Stimulated activated CD4-positive, alpha-beta T cell treated with anti-CD3 and anti-CD28 coated beads, Interleukin-1b, Interleukin-23, amount 100 ng/mL, for 24 hours (primary cell): ENCODE data around the gene LKAAEAR1.

ENCODE experiments used
- DNase-seq, 4 experiments: peaks; one replicate each; pipeline ENCODE4 v3.0.0-alpha.2; 2020; ENCODE audit warnings: low read depth in 4 of 4, low spot score in 1 of 4

Gene LKAAEAR1

DNA sequence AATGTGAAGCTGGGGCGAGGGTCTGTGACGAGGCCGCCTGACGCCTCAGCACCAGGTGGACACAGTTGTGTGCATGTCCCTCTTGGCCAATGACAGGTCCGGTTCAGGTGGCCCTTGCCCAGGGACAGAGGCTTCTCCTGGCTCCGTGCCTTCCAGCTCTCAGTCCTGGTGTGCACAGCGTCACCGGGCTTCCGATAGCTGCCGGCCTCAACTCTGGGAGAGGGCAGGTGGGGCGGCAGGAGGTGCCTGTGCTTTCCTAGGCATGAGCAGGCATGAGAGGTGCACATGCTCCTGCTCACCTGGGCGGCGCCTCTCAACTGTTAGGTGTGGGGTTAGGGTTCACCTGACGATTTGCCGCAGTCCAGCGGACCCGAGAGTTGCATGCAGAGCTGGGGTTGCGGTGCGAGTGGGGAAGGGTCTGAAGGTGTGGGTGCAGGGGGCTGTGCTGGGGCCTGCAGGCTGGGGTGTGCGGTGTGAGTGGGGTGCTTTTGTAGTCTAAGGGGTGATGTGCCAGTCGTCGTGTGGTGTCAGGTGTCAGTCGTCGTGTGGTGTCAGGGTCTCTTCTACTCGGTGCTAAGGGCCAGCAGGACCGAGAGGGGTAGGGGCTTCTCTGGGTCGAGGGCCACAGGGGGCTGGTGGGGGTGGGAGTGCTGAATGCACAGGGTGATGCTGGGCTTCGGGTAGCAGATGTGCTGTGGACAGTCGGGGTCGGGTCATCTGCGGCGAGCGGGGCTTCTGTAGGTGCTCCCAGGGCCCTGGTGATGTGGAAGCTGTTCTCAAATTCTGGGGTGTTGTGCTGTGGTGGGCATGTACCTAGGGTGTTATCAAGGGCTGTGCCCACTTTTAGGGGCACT lies 31.0 kb downstream of the LKAAEAR1 start:
- DNase-seq = no peak

DNA sequence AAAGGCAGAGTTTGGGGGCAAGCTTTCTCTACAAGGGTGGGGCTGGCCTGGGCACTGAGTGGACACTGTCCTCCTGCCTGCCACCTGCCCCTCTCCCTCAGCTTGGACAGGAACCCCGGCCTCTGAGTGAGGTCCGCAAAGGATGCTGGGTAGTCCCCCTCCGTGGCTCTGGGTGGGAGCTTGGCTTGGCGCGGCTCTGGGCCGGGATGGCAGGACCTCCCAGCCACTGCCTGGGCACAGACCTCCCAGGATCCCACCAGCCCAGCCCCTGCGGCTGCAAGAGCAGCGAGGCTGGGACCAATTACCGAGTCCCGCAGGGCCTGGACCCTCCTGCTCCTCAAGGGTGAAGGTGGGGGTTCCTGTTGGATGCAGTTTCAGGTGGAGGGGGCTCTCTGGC lies 31.9 kb downstream of the LKAAEAR1 start:
- no peak for DNase-seq

DNA sequence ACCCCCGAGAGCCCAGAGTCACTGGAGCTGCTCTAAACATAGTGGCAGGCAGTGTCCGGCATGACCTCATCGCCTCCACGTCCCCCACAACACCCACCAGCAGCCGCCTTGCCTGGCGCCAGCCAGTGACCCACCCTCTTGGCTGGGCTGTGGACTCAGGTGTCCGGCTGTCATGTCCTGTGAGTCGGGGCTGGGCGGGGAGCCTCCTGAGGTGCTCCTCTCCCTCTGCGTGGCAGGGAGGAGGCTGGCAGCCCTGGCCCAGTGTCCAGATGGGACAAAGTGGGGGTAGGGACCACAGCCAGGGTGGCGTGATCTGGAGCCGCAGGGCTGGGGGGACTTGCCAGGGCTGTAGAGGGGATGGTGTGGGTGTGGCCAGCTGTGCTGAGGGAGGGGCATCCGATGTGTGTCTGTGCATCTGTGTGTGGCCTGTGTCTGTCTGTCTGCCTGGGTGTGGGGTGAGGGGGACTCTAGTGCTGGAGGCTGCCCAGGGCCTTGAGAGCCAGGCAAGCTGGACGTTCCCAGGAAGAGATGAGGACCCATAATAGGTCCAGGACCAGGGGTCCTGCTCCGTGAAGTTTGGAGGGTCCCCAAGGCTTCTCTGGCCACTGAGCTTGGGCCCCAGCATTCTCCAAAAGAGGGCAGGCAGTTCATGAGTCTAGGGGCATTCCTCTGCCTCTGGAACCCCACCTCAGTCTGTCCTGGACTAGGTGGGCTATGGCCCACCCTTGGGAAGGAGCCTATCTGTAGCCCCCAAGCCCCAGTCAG lies 32.5 kb downstream of the LKAAEAR1 start:
- DNase-seq = no peak

DNA sequence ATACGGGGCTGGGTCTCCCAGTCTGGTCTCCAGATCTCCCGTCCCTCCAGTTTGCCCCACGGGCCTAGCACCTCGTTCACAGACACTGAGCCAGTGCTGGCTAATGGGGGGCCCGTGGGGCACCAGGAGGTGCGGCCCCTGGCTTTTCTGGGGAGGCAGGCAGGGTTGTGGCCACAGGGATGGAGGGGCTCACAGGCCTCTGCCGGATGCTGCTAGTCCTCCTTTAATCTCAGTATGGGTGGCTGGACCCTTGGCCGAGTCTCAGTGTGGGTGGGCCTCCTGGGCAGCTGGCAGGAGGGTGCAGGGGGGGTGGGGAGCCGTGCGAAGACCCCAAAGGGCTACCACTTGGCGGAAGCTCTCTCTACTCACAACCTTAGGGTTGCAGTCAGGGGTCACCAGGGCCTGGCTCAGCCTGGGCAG lies 33.2 kb downstream of the LKAAEAR1 start:
- no peak for DNase-seq

DNA sequence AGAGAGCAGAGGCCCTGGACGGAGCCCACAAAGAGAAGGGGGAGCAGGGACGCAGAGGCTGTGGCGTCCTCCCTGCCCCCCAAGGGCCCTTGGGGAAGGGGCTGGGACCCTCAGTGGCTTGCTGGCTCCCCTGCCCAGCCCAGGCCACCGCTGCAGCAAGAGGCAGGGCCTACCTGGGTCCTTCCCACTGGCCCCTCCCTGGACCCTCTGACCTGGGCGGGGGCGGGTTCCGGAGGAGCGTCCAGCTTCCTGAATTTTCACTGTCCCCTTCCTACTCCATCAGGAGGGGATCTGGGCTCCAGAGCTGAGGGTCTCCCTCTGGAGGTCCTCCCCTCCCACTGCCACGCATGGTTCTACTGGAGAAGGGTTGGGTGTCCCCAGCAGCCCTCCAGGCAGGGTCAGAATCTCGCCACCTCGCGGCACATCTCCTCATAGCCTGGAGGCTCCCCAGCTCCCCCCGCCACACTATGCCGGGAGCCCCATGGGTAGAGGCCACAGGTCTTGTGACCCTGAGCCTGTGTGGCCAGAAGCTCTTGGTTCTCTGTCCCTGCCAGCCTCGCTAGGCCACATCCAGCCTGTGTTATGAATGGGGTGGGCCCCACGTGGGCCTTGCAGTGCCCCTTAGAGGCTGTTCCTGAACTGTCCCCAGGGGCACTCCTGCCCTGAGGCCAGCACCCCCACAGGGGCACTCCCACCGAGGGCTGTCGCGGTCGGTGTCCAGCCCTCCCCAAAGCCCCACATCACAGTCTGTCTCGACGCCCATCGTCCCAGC lies 33.8 kb downstream of the LKAAEAR1 start:
- no peak for DNase-seq

DNA sequence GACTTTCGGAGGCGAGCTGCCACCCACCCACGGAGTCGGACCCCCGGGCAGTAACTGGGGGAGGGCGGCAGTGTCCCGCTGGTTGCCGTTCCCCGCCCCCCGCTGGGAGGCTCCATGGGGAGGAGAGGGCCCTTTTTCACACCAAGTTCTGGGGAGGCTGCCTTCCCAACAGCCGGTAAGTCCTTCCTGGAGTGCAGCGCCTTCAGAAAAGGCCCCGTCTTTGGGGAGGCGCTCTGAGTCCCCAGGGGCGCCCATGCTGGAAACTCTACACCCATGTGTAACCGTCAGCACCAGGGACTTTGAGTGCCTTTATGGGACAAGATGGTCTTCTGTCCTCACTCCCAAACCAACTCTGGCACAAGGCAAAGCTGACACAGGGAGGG lies 34.3 kb downstream of the LKAAEAR1 start:
- no peak for DNase-seq

DNA sequence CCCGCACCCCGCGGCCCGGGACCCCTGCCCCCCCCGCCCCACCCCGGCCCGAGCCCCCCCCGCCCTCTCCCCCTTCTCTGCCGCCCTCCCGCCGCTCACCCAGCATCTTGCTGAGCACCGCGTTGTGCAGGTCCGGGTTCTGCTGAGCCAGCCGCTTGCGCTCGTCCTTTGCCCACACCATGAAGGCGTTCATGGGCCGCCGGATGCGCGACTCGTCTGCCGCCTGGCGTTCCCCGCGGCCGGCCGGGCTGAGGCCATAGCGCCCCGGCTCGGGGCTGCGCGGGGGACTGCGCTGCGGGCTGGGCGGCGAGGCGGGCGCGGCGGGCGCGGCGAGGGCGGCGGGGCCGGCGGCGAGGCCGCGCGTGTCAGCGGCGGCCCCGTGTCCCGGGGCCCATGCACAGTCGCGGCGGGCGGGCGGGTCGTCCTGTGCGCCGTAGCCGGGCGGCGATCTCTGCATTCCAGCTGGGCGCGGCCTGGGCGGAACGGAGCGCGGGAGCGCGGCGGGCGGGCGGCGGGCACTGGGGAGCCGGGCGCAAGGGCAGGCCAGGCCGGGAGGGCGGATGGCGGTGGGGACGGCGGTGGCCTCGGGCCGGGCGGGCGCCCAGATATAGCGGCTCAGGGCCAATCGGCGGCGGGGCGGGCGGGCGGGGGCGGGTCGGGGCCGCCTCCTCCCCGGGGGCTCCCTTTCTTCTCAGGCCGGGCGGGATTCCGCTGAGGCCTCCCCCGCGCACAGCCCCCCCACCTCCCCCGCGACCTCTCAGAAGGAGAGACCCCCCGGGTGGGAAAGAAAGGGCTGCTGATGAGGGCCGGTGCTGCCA lies 34.9 kb downstream of the LKAAEAR1 start, which contains the start of gene SOX18:
TSS of gene SOX18 (minus strand) at position 580 of the 818 bp plus-strand sequence. CDS start at position 457, 123 bp downstream.
- no peak for DNase-seq

DNA sequence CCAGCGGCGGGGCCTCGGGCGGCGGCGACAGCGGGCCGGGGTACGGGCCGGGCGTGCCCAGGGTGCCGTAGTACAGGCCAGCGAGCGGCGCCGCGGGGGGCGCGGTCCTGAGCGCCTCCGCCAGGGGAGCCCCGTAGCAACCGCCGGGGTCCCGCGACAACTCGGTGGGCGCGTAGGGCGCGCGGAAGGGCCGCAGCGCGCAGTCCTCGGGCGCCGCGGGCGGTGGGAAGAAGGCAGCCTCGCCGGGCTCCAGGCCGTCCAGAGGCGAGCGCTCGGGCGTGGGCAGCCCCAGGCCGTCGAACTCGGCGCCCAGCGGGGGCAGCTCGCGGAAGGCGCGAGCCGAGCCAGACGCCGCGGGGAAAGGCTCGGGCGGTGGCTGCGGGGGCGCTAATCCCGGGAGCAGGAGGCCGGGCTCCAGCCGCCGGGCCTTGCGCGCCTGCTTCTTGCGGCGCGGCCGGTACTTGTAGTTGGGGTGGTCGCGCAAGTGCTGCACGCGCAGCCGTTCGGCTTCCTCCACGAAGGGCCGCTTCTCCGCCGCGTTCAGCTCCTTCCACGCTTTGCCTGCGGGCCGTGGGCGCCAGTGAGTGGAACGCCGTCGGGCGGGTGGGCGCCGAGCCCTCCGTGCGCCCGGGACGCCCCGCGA lies 35.7 kb downstream of the LKAAEAR1 start:
- DNase-seq = no peak

DNA sequence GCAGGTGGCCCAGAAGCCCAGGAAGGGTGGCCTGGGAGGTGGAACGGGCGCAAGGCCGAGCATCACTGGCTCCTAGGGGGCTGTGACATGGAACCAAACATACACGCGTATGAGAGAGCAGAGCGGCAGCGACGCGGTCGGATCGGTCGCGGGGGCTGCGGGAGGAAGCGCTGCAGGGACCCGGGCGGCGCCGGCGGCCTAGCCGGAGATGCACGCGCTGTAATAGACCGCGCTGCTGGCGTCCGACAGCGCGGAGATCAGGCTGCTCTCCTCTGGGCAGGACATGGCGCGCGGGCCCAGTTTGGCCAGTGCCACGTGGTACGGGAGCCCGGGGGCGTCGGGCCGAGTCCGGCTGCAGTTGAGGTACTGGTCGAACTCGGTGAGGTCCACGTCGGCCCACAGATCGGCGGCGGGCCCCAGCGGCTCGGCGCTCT lies 36.2 kb downstream of the LKAAEAR1 start:
- DNase-seq = no peak

DNA sequence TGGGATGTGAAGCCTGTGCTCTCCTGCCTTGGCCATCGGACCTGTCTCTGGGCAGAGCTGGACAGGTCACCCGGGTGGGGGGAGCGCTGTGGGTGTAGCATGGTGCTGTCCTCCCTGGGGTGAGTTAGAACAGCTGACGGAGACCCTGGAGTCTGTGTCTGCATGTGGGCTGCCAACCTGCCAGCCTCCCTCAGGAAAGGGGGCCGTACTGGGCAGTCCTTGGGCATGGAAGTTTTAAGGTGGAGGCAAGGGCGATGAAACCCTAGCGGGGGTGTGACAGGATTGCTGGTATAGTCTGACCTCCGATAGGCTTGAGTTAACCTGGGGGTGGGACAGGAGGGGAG lies 37.2 kb downstream of the LKAAEAR1 start:
- DNase-seq = no peak

DNA sequence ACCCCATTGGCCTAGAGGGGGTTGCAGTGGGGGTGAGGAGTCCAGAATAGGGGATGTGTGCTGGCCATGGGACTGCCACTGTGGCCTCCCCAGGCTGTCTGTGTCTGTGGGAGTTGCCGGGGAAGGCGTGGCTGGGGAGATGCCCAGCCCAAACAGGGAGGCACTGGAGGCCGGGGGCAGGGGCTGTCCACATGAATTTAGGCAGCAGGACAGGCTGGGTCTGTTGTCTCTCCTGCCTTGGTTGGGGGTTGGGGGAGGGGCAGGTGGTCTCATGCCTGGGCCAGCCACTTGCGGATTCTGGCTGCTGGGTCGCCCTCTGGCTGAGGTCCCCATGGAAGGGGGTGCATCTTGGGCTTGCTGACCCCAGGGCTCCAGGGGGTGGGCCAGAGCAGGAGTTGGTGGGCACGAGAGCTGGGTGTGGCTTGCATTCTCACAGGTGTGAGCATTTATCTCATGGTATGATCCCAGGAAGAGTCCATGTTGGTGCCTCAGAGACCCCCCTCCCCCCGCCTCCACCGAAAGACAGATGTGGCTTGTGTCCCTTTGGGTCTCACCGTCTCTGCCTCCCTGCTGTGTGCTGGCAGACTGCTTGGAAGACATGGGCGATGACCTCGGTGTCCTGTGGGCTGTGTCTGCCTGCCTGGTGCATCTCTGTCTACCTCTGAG lies 38.7 kb downstream of the LKAAEAR1 start:
- no peak for DNase-seq

DNA sequence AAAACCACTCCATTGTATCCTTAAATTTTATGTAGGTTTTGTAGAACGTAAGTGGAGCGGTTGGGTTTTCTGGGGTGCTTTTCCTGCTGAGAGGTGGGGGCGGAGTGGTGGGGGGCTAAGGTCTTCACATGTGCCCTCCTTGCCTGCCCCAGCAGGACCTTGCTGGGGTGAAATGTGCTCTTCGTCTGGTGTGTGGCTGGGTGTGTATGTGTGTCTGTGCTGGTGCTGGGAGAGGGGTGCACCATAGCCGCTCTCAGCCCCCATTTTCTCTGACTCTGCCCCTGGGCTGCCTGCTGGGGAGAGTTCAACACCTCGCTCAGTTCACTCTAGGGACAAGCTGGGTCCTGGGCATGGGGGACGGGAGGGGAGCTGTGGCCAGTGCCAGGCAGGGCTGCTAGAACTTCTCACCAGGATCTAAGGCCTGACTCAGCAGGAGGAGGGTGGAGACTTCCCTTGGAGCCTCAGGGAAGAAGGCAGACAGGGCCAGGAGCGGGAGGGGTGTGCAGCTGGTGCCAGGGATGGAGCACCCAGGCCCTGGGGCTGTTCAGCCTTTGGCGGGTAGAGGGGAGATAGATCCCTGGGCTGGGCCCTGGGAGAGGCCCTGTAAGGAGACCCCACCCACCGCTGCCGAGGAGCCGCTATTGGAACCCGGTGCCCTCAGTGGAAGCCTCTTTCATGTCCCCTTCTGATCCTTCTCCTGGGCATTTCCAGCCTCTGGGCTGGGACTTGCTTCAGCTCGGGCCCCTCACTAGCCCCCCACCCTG lies 39.5 kb downstream of the LKAAEAR1 start:
- no peak for DNase-seq

DNA sequence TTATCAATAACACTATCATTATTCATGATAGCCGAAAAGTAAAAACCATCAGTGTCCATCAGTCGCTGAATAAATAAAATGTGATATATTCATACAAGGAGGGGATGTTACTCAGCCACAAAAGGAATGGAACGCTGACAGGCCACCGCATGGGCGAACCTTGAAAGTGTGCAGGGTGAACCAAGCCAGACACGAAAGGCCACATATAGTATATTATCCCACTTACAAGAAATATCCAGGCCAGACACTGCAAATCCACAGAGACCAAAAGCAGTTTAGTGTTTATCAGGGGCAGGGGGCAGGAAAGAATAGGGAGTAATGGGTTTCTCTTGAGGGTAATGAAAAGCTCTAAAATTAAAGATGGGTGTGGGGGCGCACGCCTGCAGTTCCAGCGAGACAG lies 40.4 kb downstream of the LKAAEAR1 start:
- no peak for DNase-seq

DNA sequence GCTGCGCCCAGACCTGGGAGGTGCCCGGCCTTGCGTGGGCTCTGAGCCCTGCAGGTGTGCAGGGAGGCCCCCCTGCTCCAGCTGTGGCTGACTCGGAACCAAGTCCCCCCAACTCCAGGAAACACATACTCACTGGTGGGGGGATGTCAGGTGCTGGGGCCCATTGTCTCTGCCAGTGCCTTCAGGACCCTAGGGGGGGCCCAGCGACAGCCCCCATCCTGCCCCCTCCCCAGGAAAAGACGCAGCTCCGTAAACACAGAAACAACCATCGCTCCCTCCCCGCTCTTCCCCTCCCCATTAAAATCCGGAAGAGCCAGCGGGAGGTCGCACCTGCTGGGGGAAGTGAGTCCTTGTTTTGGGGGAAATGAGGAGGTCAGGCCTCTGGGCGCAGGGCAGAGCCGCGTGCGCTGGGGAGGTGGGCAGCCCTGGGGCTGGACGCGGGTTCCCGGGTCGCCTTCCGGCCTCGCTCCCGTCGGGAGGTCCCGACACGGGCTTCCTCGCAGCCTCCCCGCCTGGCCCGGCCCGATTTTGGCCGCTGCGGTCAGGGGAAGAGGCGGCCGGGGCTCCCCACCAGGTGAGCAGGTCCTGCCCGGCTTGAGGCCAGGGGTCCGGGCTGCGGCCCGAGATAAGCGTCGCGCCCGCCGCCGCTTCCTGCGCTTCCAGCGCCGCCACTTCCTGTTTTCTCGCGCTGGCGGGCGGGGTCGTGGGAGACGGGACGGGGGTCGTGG lies 42.0 kb downstream of the LKAAEAR1 start:
- no peak for DNase-seq

DNA sequence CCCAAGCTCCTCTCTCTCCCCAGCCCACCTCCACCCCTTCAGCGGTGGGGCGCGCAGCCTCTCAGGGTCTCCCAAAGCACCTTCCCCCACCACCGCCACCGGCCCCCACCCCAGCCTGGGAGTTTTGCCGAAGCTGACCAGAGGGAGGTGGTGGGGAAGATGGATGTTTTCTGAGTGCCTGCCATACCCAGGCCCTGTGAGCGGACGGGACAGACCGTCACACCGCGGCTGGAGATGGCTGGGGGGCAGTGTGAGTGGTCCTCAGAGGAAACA lies 42.5 kb downstream of the LKAAEAR1 start:
- no peak for DNase-seq

DNA sequence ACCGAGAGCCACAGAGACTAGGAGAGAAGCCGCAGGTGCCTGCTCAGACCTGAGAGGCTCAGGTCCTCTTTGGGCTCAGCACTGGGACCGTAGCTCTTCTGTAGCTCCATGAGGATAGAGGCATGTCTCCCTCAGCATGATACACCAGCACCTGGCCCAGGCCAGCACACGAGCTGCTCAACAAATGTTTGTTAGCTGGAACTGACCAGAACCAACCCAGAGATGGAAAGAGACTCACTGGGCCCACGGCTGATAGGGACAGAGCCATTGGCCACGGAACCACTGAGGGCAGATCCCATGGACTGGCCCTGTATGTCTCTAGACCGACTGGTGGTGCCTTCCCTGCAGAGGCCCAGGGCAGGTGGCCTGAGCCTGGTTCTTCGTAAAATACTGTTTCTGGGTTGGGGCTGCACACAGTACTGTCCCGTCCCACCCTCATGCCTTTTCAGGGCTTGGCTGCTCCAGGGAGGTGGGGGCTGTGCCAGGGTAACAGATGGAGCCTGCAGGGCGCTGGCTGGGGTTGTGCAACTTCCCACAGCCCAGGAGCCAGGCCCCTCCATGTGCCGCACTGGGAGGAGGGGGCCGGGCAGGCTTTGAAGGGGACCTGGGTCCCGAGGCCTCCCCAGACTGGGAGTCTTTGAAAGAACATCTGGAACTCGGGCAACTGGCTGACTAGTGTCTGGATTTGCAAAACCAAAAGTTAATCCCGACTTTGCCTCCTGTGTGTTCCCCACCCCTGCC lies 43.0 kb downstream of the LKAAEAR1 start:
- DNase-seq = no peak

DNA sequence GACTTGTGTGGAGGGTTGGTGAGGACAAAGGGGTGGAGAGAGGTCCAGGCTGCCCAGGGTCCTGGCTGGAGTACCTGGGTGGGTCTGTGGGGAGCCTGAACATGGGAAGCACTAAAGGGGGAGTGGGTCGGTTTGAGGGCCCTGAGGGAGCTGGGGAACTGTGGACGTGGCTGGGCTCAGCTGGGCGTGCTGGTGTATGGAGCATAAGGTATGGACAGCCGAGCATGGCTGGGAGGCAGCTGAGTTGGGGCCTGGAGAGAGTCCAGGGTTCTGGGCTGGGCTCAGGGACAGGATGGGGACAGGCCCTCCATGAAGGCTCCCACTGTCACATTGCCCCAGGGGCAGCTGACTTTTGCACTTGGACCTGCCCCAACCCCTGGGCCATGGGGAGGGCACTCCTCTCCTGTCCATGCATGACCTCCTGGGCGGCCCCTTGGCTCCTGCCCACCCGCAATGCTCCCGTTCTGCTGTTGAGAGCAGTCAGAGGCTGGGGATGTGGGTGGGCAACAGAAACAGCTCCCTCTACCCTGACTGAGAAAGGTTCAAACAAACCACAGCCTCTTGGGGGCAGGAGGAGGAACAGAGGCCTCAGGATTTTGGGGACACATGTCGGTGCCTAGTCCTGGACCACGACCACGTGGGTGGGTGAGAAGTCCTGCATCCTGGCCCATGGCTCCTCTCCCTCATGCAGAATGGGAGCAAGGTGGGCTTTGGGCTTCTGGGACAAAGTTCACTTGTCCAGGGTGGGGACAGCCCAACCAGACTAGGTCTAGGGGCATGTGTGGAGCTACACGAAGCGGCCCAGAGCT lies 43.8 kb downstream of the LKAAEAR1 start:
- DNase-seq = no peak
